H1 (cell line): ENCODE measurements around the gene BTAF1. TPM values are rescaled to one million over a fixed set of nuclear protein-coding genes. Genes with fewer than 3 reads are reported as not detected.

Experiments used
- CTCF ChIA-PET: fragments of 300-600 bp; sonication (Branson Sonifier 250); formaldehyde crosslinking; loops from one replicate; lab custom pipeline; 2021; ENCODE audit not compliant: partially characterized antibody; lab: Charles Lee
- POLR2A ChIA-PET: fragments of 300-600 bp; sonication (Branson Sonifier 250); formaldehyde crosslinking; loops from one replicate; lab custom pipeline; 2021; ENCODE audit warnings: inconsistent platforms; ENCODE audit not compliant: partially characterized antibody; lab: Charles Lee
- DNase-seq, 2 experiments: peaks; one replicate each; pipeline versions ENCODE4 v3.0.0 to v3.0.0-alpha.2; 2010 to 2022; ENCODE audit warnings: low spot score in 2 of 2, low read depth in 1 of 2, mixed read lengths in 1 of 2
- FAIRE-seq: peaks from 2 replicates; lab custom pipeline; 2011; peaks lifted over from hg19 to GRCh38; lab: Jason Lieb, UNC
- H2AFZ ChIP-seq: 2 replicates; pipeline ENCODE4 v1.8.1; 2012; ENCODE audit warnings: low read length, inconsistent platforms
- H2AK5ac ChIP-seq: 2 replicates; pipeline ENCODE4 v1.6.1; 2013; ENCODE audit warnings: low read depth, low read length
- H2BK120ac ChIP-seq: replicated peaks from 2 replicates; pipeline ENCODE3; 2013; ENCODE audit warnings: low read depth, low read length, inconsistent platforms
- H2BK12ac ChIP-seq: 2 replicates; pipeline ENCODE4 v1.6.1; 2013; ENCODE audit warnings: low read depth, low read length
- H2BK15ac ChIP-seq: 2 replicates; pipeline ENCODE4 v1.6.1; 2013; ENCODE audit warnings: low read length
- H2BK20ac ChIP-seq: 2 replicates; pipeline ENCODE4 v1.6.1; 2013; ENCODE audit warnings: low read length
- H2BK5ac ChIP-seq: 2 replicates; pipeline ENCODE4 v1.6.1; 2013; ENCODE audit warnings: low read depth, low read length
- H3K14ac ChIP-seq: 2 replicates; pipeline ENCODE4 v1.6.1; 2013; ENCODE audit warnings: inconsistent platforms; ENCODE audit not compliant: insufficient read length
- H3K18ac ChIP-seq: 2 replicates; pipeline ENCODE4 v1.6.1; 2013; ENCODE audit warnings: low read length; ENCODE audit errors: extremely low read depth
- H3K23ac ChIP-seq: 2 replicates; pipeline ENCODE4 v1.6.1; 2013; ENCODE audit warnings: inconsistent platforms; ENCODE audit not compliant: insufficient read length
- H3K23me2 ChIP-seq: 2 replicates; pipeline ENCODE4 v1.6.1; 2013; ENCODE audit warnings: low read depth, low read length
- H3K27ac ChIP-seq: 2 replicates; pipeline ENCODE4 v1.6.1; 2011; ENCODE audit warnings: low read depth, low read length, inconsistent platforms
- H3K27me3 ChIP-seq, 4 experiments: replicated peaks in 1 of 4; 1 replicate in 1 of 4; 2 replicates in 3 of 4; pipeline versions ENCODE4 v1.6.1 to v1.8.1; 2011 to 2013; ENCODE audit warnings: low read length in 3 of 4, mild to moderate bottlenecking in 3 of 4, inconsistent platforms in 2 of 4, mixed read lengths in 2 of 4, moderate library complexity in 1 of 4; ENCODE audit not compliant: control insufficient read depth in 3 of 4, insufficient read depth in 3 of 4; ENCODE audit errors: extremely low read depth in 1 of 4
- H3K36me3 ChIP-seq, 4 experiments: 2 replicates each; pipeline versions ENCODE4 v1.6.1 to v1.8.1; 2011 to 2013; ENCODE audit warnings: mild to moderate bottlenecking in 4 of 4, low read length in 3 of 4, moderate library complexity in 2 of 4, control low read depth in 1 of 4, inconsistent platforms in 1 of 4; ENCODE audit not compliant: insufficient read depth in 4 of 4, control insufficient read depth in 2 of 4
- H3K4ac ChIP-seq: replicated peaks from 2 replicates; pipeline ENCODE3; 2013; ENCODE audit warnings: low read length, low read depth, mixed read lengths, inconsistent platforms; ENCODE audit not compliant: insufficient read length
- H3K4me1 ChIP-seq, 4 experiments: replicated peaks in 1 of 4; 1 replicate in 1 of 4; 2 replicates in 3 of 4; pipeline versions ENCODE4 v1.6.1 to v1.8.1; 2011 to 2013; ENCODE audit warnings: low read length in 3 of 4, inconsistent platforms in 2 of 4, mixed read lengths in 1 of 4; ENCODE audit not compliant: insufficient read depth in 4 of 4, control insufficient read depth in 3 of 4
- H3K4me2 ChIP-seq, 2 experiments: 2 replicates each; pipeline versions ENCODE4 v1.6.1 to v1.8.1; 2011 to 2013; ENCODE audit warnings: low read depth in 2 of 2, low read length in 2 of 2, control low read depth in 1 of 2, inconsistent platforms in 1 of 2, mild to moderate bottlenecking in 1 of 2; ENCODE audit not compliant: insufficient read depth in 1 of 2
- H3K4me3 ChIP-seq, 4 experiments: fragments of 200-600, 300-600 bp in 1 of 4; sonication (generic), shearing (Covaris generic), sonication (Bioruptor Twin) in 1 of 4; 2 replicates each; pipeline versions ENCODE4 v1.5.1 to v1.8.1; 2011 to 2016; ENCODE audit warnings: low read length in 4 of 4, low read depth in 3 of 4, control low read depth in 2 of 4, inconsistent platforms in 2 of 4, mild to moderate bottlenecking in 2 of 4, mixed read lengths in 1 of 4, moderate library complexity in 1 of 4; ENCODE audit not compliant: insufficient read depth in 2 of 4; ENCODE audit errors: extremely low read depth in 1 of 4
- H3K56ac ChIP-seq: replicated peaks from 2 replicates; pipeline ENCODE3; 2013; ENCODE audit warnings: low read depth, mild to moderate bottlenecking, mixed read lengths, low read length, inconsistent platforms; ENCODE audit not compliant: insufficient read length
- H3K79me1 ChIP-seq: 2 replicates; pipeline ENCODE4 v1.6.1; 2013; ENCODE audit warnings: low read depth, low read length, control low read depth
- H3K79me2 ChIP-seq, 2 experiments: 2 replicates each; pipeline versions ENCODE4 v1.6.1 to v1.8.1; 2012 to 2013; ENCODE audit warnings: low read length in 2 of 2, mild to moderate bottlenecking in 2 of 2, inconsistent platforms in 1 of 2; ENCODE audit not compliant: insufficient read depth in 2 of 2, control insufficient read depth in 1 of 2
- H3K9ac ChIP-seq, 4 experiments: replicated peaks in 1 of 4; 1 replicate in 1 of 4; 2 replicates in 3 of 4; pipeline versions ENCODE4 v1.6.1 to v1.8.1; 2011 to 2013; ENCODE audit warnings: low read depth in 3 of 4, low read length in 3 of 4, control low read depth in 2 of 4, mild to moderate bottlenecking in 2 of 4, moderate library complexity in 2 of 4, inconsistent platforms in 1 of 4; ENCODE audit errors: extremely low read depth in 1 of 4
- H3K9me3 ChIP-seq, 2 experiments: 2 replicates each; pipeline versions ENCODE4 v1.6.1 to v1.8.1; 2012 to 2013; ENCODE audit warnings: mild to moderate bottlenecking in 2 of 2, moderate library complexity in 2 of 2, control low read depth in 1 of 2, inconsistent platforms in 1 of 2, low read depth in 1 of 2, low read length in 1 of 2, mixed read lengths in 1 of 2; ENCODE audit not compliant: insufficient read depth in 2 of 2
- H4K20me1 ChIP-seq, 2 experiments: replicated peaks in 1 of 2; 2 replicates each; pipeline versions ENCODE3 to v1.8.1; 2011 to 2013; ENCODE audit warnings: inconsistent platforms in 2 of 2, low read length in 2 of 2, mild to moderate bottlenecking in 1 of 2; ENCODE audit not compliant: insufficient read depth in 2 of 2, control insufficient read depth in 1 of 2
- H4K5ac ChIP-seq: 2 replicates; pipeline ENCODE4 v1.6.1; 2013; ENCODE audit warnings: low read length, low read depth, mixed read lengths, inconsistent platforms; ENCODE audit not compliant: insufficient read length
- H4K8ac ChIP-seq: 2 replicates; pipeline ENCODE4 v1.8.0; 2013; ENCODE audit warnings: mild to moderate bottlenecking, moderate library complexity, low read length, inconsistent platforms; ENCODE audit not compliant: insufficient read depth; ENCODE audit errors: extremely low read depth
- H4K91ac ChIP-seq: replicated peaks from 2 replicates; pipeline ENCODE3; 2013; ENCODE audit warnings: low read length, mixed read lengths, inconsistent platforms; ENCODE audit not compliant: insufficient read length
- ATF2 ChIP-seq: IDR thresholded peaks from 2 replicates; pipeline ENCODE4 v1.6.1; 2012; ENCODE audit warnings: low read length, inconsistent platforms
- CTBP2 ChIP-seq: IDR thresholded peaks from 2 replicates; pipeline ENCODE4 v1.7.0; 2011; ENCODE audit warnings: borderline replicate concordance, mild to moderate bottlenecking, moderate library complexity, mixed read lengths, low read length; ENCODE audit not compliant: insufficient read depth, insufficient read length
- CTCF ChIP-seq, 3 experiments: IDR thresholded peaks; 1 replicate in 2 of 3; 2 replicates in 1 of 3; pipeline versions ENCODE4 v1.5.1 to v1.6.1; 2011; ENCODE audit warnings: low read length in 3 of 3, mild to moderate bottlenecking in 3 of 3, inconsistent platforms in 2 of 3, low read depth in 1 of 3, moderate library complexity in 1 of 3; ENCODE audit not compliant: insufficient read depth in 1 of 3; ENCODE audit errors: control extremely low read depth in 1 of 3
- EP300 ChIP-seq, 2 experiments: IDR thresholded peaks; 1 replicate in 1 of 2; 2 replicates in 1 of 2; pipeline ENCODE4 v1.6.1; 2011 to 2012; ENCODE audit warnings: low read depth in 2 of 2, low read length in 2 of 2, mild to moderate bottlenecking in 2 of 2, borderline replicate concordance in 1 of 2, inconsistent platforms in 1 of 2, moderate library complexity in 1 of 2
- TAF1 ChIP-seq: IDR thresholded peaks from 2 replicates; pipeline ENCODE4 v1.6.1; 2011; ENCODE audit warnings: mild to moderate bottlenecking, low read depth, low read length
- WGBS, 2 experiments: shearing (Covaris generic) in 1 of 2; methylation state at CpG; one replicate each; pipeline versions ENCODE4 v1.1.6 to v1.1.7; 2013 to 2015; ENCODE audit warnings: low lambda C conversion rate in 2 of 2, mixed read lengths in 2 of 2, inconsistent platforms in 1 of 2, low coverage in 1 of 2, missing lambda C conversion rate in 1 of 2; ENCODE audit not compliant: insufficient replicate concordance in 2 of 2, insufficient coverage in 1 of 2, insufficient read length in 1 of 2; ENCODE audit errors: extremely low coverage in 1 of 2, missing lambda C conversion rate in 1 of 2; 5-methylcytosine and 5-hydroxymethylcytosine counted together
- polyA plus RNA-seq, 7 experiments: library from polyadenylated mRNA; depleted of rRNA in 3 of 7; stranded (reverse) in 5 of 7; unstranded in 2 of 7; fragments of >200 nt in 5 of 7; fragments of 200-250 nt in 2 of 7; gene quantifications; 1 replicate in 5 of 7; 2 replicates in 1 of 7; 4 replicates in 1 of 7; pipeline versions ENCODE4 v1.2.1 to v1.2.3, GENCODE V29; 2011 to 2013; ENCODE audit warnings: missing spikeins in 2 of 7, mixed read lengths in 2 of 7
- total RNA-seq: library from RNA; stranded (reverse); fragmentation: NEBNext Ultra II Directional; extraction: Animal tissue kit (Norgen Biotek cat#: 25700); gene quantifications from 2 replicates; pipeline ENCODE4 v1.2.1, GENCODE V29; 2021

BTAF1 gene
- total and polyA plus RNA-seq, 2 of the 8 experiments (the other 6 are each of a cell fraction or from before 2014, with no cell fraction given), result 24.5 to 39.1 TPM

- Histone ChIP-seq H2AK5ac (no peak overlapping the region), H3K4ac (peak overlapping the region; percentile 78), H3K79me2 (peaks cover 10 to 36% of the 10 kb centered on the region in 2 experiments), H3K36me3 (peaks cover 2 to 29% (median 10%) of the 10 kb centered on the region in 4 experiments; a peak in 5 of 8 replicates), H2BK15ac (no peak overlapping the region), H4K20me1 (no peaks in the 10 kb centered on the region), H3K4me2 (peak overlapping the region; percentile 62 to 78), H3K9me3 (no peaks in the 10 kb centered on the region), H3K9ac (peak overlapping the region; percentile 49 to 73 (median 66)), H4K91ac (peak overlapping the region; percentile 96), H2BK20ac (no peak overlapping the region), H3K23ac (no peak overlapping the region), H2BK120ac (peak overlapping the region; percentile 13), H2BK12ac (no peak overlapping the region), H2AFZ (0 out of 2 replicates have a peak overlapping the region, but pooled peaks have one; percentile 59), H4K5ac (peak overlapping the region; percentile 96), H4K8ac (peak overlapping the region; percentile 86), H3K4me1 (peaks cover 1 to 7% (median 4%) of the 10 kb centered on the region in 4 experiments; a peak in 3 of 7 replicates), H3K18ac (peak overlapping the region; percentile 95), H3K23me2 (peaks cover 15% of the 10 kb centered on the region), H3K4me3 (peak overlapping the region; percentile 69 to 88 (median 80)), H3K79me1 (peaks cover 5% of the 10 kb centered on the region; the same call in 1 of the 2 replicates), H3K27ac (peak overlapping the region; percentile 64; the same call in 1 of the 2 replicates), H3K56ac (peak overlapping the region; percentile 82), H2BK5ac (peak overlapping the region; percentile 21; the same call in 1 of the 2 replicates), H3K14ac (no peak overlapping the region), H3K27me3 (no peaks in the 10 kb centered on the region)
- CTCF ChIA-PET, result interaction anchor here (0.6 to 2.5 kb wide), 17 partner anchors 10 to 1043 kb away, joined by 3 to 10 read pairs (median 3); partner anchors contain the start of gene BTAF1
- WGBS, 2 experiments, result 1% methylated on average over 63 of the region's 93 CpGs; no CpG with 5 or more reads in 1 of the 2 experiments
- peak in 1 of 2 experiments; percentile 85 for DNase-seq
- peak; percentile 32 for FAIRE-seq
- POLR2A ChIA-PET, result interaction anchor here (0.7 to 2.6 kb wide), 12 partner anchors 15 to 1013 kb away, joined by 3 to 26 read pairs (median 4); partner anchors contain the start of genes BTAF1 and TNKS2
- TF ChIP-seq ATF2 (no peak), CTCF (IDR thresholded peaks at IDR 0.05; ENCODE audit: control extremely low read depth in 1 of 3, insufficient read depth in 1 of 3, low read depth in 1 of 3, low read length in 3 of 3) (peak; percentile 61 to 65 (median 61)), TAF1 (0 out of 2 replicates have a peak, but pooled peaks have one; percentile 57), CTBP2 (peak; percentile 88), EP300 (IDR thresholded peaks at IDR 0.05; ENCODE audit: borderline replicate concordance in 1 of 2, low read depth in 2 of 2, low read length in 2 of 2) (no peak)
Observed at GRCh38 chr10:91908337-91909116, 15.0 kb upstream of the BTAF1 start.
